NB4 (cell line): Measurements from ENCODE around the gene PIEZO2.
"Not testable (repeated sequence)": the region's sequence is repeated elsewhere in the genome, so short reads cannot be mapped to it uniquely, and the experiment has no call there.

ENCODE experiments used
- POLR2A ChIP-seq: IDR thresholded peaks from 2 replicates; pipeline ENCODE4 v1.6.1; 2011; ENCODE audit warnings: mild to moderate bottlenecking; ENCODE audit not compliant: insufficient read length; ENCODE audit errors: extremely low read depth
- TF ChIP-seq, protein P1 (sequence below): IDR thresholded peaks from one replicate; pipeline ENCODE4 v1.5.1; 2012; ENCODE audit warnings: low read depth, low read length
- TF ChIP-seq, protein P2 (sequence below): IDR thresholded peaks from 2 replicates; pipeline ENCODE4 v1.6.1; 2011; ENCODE audit warnings: low read depth, low read length

- TF ChIP-seq, protein P1, sequence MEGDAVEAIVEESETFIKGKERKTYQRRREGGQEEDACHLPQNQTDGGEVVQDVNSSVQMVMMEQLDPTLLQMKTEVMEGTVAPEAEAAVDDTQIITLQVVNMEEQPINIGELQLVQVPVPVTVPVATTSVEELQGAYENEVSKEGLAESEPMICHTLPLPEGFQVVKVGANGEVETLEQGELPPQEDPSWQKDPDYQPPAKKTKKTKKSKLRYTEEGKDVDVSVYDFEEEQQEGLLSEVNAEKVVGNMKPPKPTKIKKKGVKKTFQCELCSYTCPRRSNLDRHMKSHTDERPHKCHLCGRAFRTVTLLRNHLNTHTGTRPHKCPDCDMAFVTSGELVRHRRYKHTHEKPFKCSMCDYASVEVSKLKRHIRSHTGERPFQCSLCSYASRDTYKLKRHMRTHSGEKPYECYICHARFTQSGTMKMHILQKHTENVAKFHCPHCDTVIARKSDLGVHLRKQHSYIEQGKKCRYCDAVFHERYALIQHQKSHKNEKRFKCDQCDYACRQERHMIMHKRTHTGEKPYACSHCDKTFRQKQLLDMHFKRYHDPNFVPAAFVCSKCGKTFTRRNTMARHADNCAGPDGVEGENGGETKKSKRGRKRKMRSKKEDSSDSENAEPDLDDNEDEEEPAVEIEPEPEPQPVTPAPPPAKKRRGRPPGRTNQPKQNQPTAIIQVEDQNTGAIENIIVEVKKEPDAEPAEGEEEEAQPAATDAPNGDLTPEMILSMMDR = not testable (repeated sequence)
- TF ChIP-seq, protein P2, sequence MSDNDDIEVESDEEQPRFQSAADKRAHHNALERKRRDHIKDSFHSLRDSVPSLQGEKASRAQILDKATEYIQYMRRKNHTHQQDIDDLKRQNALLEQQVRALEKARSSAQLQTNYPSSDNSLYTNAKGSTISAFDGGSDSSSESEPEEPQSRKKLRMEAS = not testable (repeated sequence)
- not testable (repeated sequence) for TF ChIP-seq POLR2A
These were observed 520.3 kb downstream of the PIEZO2 start for GRCh38 chr18:10629076-10629475.
